HepG2 (cell line): ENCODE measurements around the gene CALN1. TPM values are rescaled to one million over a fixed set of nuclear protein-coding genes. Genes with fewer than 3 reads are reported as not detected.

ENCODE experiments used
- ATAC-seq: fragments of 200-7000 bp; cut with Tn5 transposase; 3 replicates; pipeline ENCODE4 v1.9.1; 2020; ENCODE audit warnings: mild to moderate bottlenecking, moderate library complexity
- BruUV-seq: library from RNA; stranded (reverse); fragments of 400-500 nt; replicated peaks from 2 replicates; lab custom pipeline; 2021; lab: Mats Ljungman, UMichigan
- CTCF ChIA-PET: fragments of 300-600 bp; formaldehyde crosslinking; extraction: SDS; loops from one replicate; lab custom pipeline; 2021; ENCODE audit warnings: low total read pairs, inconsistent platforms, low intra/inter-chr PET ratio; lab: Yijun Ruan, JAX
- POLR2A ChIA-PET: fragments of 350-600 bp; sonication (Branson Sonifier 250); formaldehyde crosslinking; loops from one replicate; lab custom pipeline; 2020; ENCODE audit warnings: antibody characterized with exemption, inconsistent platforms; lab: Yijun Ruan, JAX
- DNase-seq: peaks from one replicate; pipeline ENCODE4 v3.0.0-alpha.2; 2015; ENCODE audit warnings: low spot score
- FAIRE-seq: peaks from 3 replicates; lab custom pipeline; 2011; peaks lifted over from hg19 to GRCh38; lab: Jason Lieb, UNC
- H2AFZ ChIP-seq: one replicate; pipeline ENCODE4 v1.6.1; 2011; ENCODE audit warnings: low read length, inconsistent platforms
- H3K27ac ChIP-seq: fragments of 300-600 bp; 3 replicates; pipeline ENCODE4 v1.8.0; 2011; ENCODE audit warnings: mixed run types, mild to moderate bottlenecking, mixed read lengths, low read length, inconsistent platforms; ENCODE audit not compliant: insufficient read depth; ENCODE audit errors: extremely low read length
- H3K27me3 ChIP-seq, 2 experiments: fragments of 200-600 bp in 1 of 2; 2 replicates in 1 of 2; 3 replicates in 1 of 2; pipeline versions ENCODE4 v1.6.0 to v1.8.0; 2011; ENCODE audit warnings: low read length in 2 of 2, mild to moderate bottlenecking in 2 of 2, moderate library complexity in 2 of 2, inconsistent platforms in 1 of 2; ENCODE audit not compliant: insufficient read depth in 2 of 2, control insufficient read depth in 1 of 2
- H3K36me3 ChIP-seq, 2 experiments: fragments of 200-600 bp in 1 of 2; replicated peaks in 1 of 2; 2 replicates in 1 of 2; 3 replicates in 1 of 2; pipeline versions ENCODE4 v1.5.1 to v1.8.0; 2011; ENCODE audit warnings: low read length in 2 of 2, inconsistent platforms in 1 of 2; ENCODE audit not compliant: insufficient read depth in 2 of 2, control insufficient read depth in 1 of 2
- H3K4me1 ChIP-seq: 2 replicates; pipeline ENCODE4 v1.5.1; 2012; ENCODE audit warnings: low read length, inconsistent platforms; ENCODE audit not compliant: insufficient read depth
- H3K4me2 ChIP-seq: 2 replicates; pipeline ENCODE4 v1.6.0; 2011; ENCODE audit warnings: low read depth, low read length, inconsistent platforms
- H3K4me3 ChIP-seq, 3 experiments: fragments of 200-600 bp in 1 of 3; sonication (generic), shearing (Covaris generic) in 1 of 3; replicated peaks in 1 of 3; 2 replicates each; pipeline ENCODE4 v1.5.1; 2011 to 2016; ENCODE audit warnings: low read length in 3 of 3, inconsistent platforms in 2 of 3, low read depth in 2 of 3, mild to moderate bottlenecking in 2 of 3, control low read depth in 1 of 3, mixed read lengths in 1 of 3; ENCODE audit not compliant: insufficient read depth in 1 of 3
- H3K79me2 ChIP-seq: one replicate; pipeline ENCODE4 v1.6.1; 2011; ENCODE audit warnings: low read length, inconsistent platforms; ENCODE audit not compliant: insufficient read depth
- H3K9ac ChIP-seq: 2 replicates; pipeline ENCODE4 v1.6.0; 2011; ENCODE audit warnings: mild to moderate bottlenecking, low read depth, low read length, inconsistent platforms; ENCODE audit not compliant: insufficient read depth
- H3K9me3 ChIP-seq: 2 replicates; pipeline ENCODE4 v1.5.1; 2012; ENCODE audit warnings: mild to moderate bottlenecking, low read length
- H4K20me1 ChIP-seq: 2 replicates; pipeline ENCODE4 v1.6.0; 2011; ENCODE audit warnings: inconsistent platforms, mild to moderate bottlenecking, low read length, moderate library complexity; ENCODE audit not compliant: insufficient read depth
- E2F1 ChIP-seq: sonication (generic); formaldehyde crosslinking; IDR thresholded peaks from 2 replicates; pipeline ENCODE4 v1.5.0; 2020; ENCODE audit warnings: missing genetic modification reagents
- KLF6 ChIP-seq: IDR thresholded peaks from 2 replicates; pipeline ENCODE4 v1.8.0; 2016; ENCODE audit warnings: missing biosample characterization, missing genetic modification reagents
- MLX ChIP-seq: IDR thresholded peaks from 2 replicates; pipeline ENCODE4 v1.6.1; 2016
- POGK ChIP-seq: sonication (generic); formaldehyde crosslinking; conservative IDR thresholded peaks from 2 replicates; pipeline ENCODE4 v1.8.0; 2022; ENCODE audit warnings: mild to moderate bottlenecking, moderate library complexity, missing genetic modification reagents
- REPIN1 ChIP-seq: sonication (generic); formaldehyde crosslinking; IDR thresholded peaks from 2 replicates; pipeline ENCODE4 v1.8.0; 2022; ENCODE audit warnings: missing genetic modification reagents, low read depth, mild to moderate bottlenecking, borderline replicate concordance
- SALL1 ChIP-seq: sonication (generic); formaldehyde crosslinking; IDR thresholded peaks from 2 replicates; pipeline ENCODE4 v1.8.0; 2022; ENCODE audit warnings: mild to moderate bottlenecking, missing genetic modification reagents
- SRF ChIP-seq: IDR thresholded peaks from 2 replicates; pipeline ENCODE4 v1.6.1; 2011; ENCODE audit warnings: mild to moderate bottlenecking, low read depth, low read length, moderate library complexity
- TARDBP ChIP-seq: sonication (generic); formaldehyde crosslinking; IDR thresholded peaks from 2 replicates; pipeline ENCODE4 v1.8.0; 2022; ENCODE audit warnings: mild to moderate bottlenecking, missing genetic modification reagents
- TRIM24 ChIP-seq: sonication (generic); formaldehyde crosslinking; IDR thresholded peaks from 2 replicates; pipeline ENCODE4 v1.8.0; 2022; ENCODE audit warnings: mild to moderate bottlenecking, missing genetic modification reagents
- ZNF24 ChIP-seq: fragments of 450-650 bp; IDR thresholded peaks from 2 replicates; pipeline ENCODE4 v1.6.1; 2017; ENCODE audit warnings: antibody characterized with exemption, mild to moderate bottlenecking
- ZNF687 ChIP-seq: sonication (generic); formaldehyde crosslinking; IDR thresholded peaks from 2 replicates; pipeline ENCODE4 v1.5.1; 2020; ENCODE audit warnings: mild to moderate bottlenecking, missing genetic modification reagents, moderate library complexity
- ZNF737 ChIP-seq: sonication (generic); formaldehyde crosslinking; IDR thresholded peaks from 2 replicates; pipeline ENCODE4 v1.5.0; 2020; ENCODE audit warnings: missing genetic modification reagents, mild to moderate bottlenecking, borderline replicate concordance
- ZNF839 ChIP-seq: sonication (generic); formaldehyde crosslinking; IDR thresholded peaks from 2 replicates; pipeline ENCODE4 v1.4.0; 2020; ENCODE audit warnings: missing genetic modification reagents, mild to moderate bottlenecking, borderline replicate concordance
- WGBS: methylation state at CpG from one replicate; pipeline ENCODE4 v1.1.6; 2017; ENCODE audit warnings: low lambda C conversion rate; 5-methylcytosine and 5-hydroxymethylcytosine counted together
- in situ Hi-C: cut with HindIII; loops from 2 replicates; pipeline ENCODE4 v1.10.0; 2017; ENCODE audit warnings: low pct_unique_long_range_greater_than_20kb; ENCODE audit not compliant: extremely low pct_ligation_motif_present
- intact Hi-C: fragments of 100-400 bp; cut with micrococcal nuclease; formaldehyde crosslinking; loops from one replicate; pipeline ENCODE4 v1.10.0; 2022; ENCODE audit not compliant: unreplicated experiment
- polyA plus RNA-seq, 8 experiments: library from polyadenylated mRNA; depleted of rRNA in 3 of 8; stranded (reverse) in 7 of 8; unstranded in 1 of 8; fragments of >200 nt; fragmentation: Illumina TruSeq in 4 of 8; extraction: Trizol in 4 of 8; gene quantifications; 2 replicates each; pipeline versions ENCODE4 v1.2.1 to v1.2.3, GENCODE V29; 2011 to 2016; ENCODE audit warnings: low read depth in 4 of 8, missing spikeins in 1 of 8, mixed read lengths in 1 of 8; ENCODE audit not compliant: insufficient read depth in 1 of 8
- total RNA-seq, 5 experiments: library from RNA; depleted of rRNA; stranded (reverse); fragments of >200 nt; fragmentation: Illumina TruSeq; extraction: Trizol; gene quantifications; 2 replicates each; pipeline ENCODE4 v1.2.3, GENCODE V29; 2016; ENCODE audit warnings: low read depth in 1 of 5

The CALN1 gene
- total and polyA plus RNA-seq, 2 of the 13 experiments (the other 11 are each of a cell fraction or from before 2014, with no cell fraction given) = not detected

GRCh38 chr7:72286519-72286918 lies 125.6 kb downstream of the CALN1 start (continued):
- TF ChIP-seq E2F1 (no peak), REPIN1 (CRISPR knock-in tag) (no peak), KLF6 (CRISPR knock-in tag) (no peak), SALL1 (CRISPR knock-in tag) (no peak)

- Histone ChIP-seq H3K36me3 (no peaks in the 10 kb centered on the region), H3K9me3 (no peaks in the 10 kb centered on the region), H3K27me3 (no peaks in the 10 kb centered on the region), H3K79me2 (no peaks in the 10 kb centered on the region), H3K9ac (no peak overlapping the region), H3K4me3 (no peak overlapping the region), H3K27ac (no peak overlapping the region), H4K20me1 (no peaks in the 10 kb centered on the region), H2AFZ (no peak overlapping the region), H3K4me1 (no peaks in the 10 kb centered on the region), H3K4me2 (no peak overlapping the region)
- in situ Hi-C loops (no loop called here), intact Hi-C loops (no loop called here)
- FAIRE-seq = no peak
- BruUV-seq = no TSS peak
- TF ChIP-seq ZNF24 (no peak), ZNF839 (CRISPR knock-in tag) (no peak), SRF (no peak), ZNF737 (CRISPR knock-in tag) (no peak), ZNF687 (CRISPR knock-in tag) (no peak), POGK (CRISPR knock-in tag) (no peak), TARDBP (CRISPR knock-in tag) (no peak), TRIM24 (CRISPR knock-in tag) (no peak), MLX (CRISPR knock-in tag) (no peak)
- DNase-seq = no peak
- POLR2A ChIA-PET = no interaction called here
- 0% methylated on average over 1 of the region's 1 CpG for WGBS
- ATAC-seq = no peak
- CTCF ChIA-PET = no interaction called here
Observed at GRCh38 chr7:72283309-72283708, 128.8 kb downstream of the CALN1 start.
